ENCODE results near the gene MPPED1.
A peak's percentile ranks its signal among the peaks of the same experiment; 100 is the strongest.

MPPED1 gene

DNA sequence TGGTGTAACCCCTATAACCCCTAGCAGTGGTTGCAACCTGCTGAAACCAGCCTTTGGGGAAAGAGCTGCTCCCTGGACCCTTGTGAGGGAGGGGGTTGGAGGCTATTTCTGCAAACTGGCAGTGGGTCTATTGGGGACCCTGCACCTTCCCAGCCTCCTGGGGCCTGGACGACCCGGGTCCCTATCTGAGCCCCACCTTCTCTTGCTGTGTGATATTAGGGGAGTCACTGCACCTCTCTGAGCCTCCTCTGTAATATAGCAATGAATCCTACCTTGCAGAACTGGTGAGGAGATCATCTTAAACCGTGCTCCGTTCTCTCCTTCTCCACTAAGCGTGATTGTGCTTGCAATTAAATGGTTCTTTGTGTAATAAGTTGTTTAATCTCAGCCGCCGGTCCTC is 24.0 kb upstream of the MPPED1 start:
- H3K4me3 ChIP-seq (ENCODE audit: low read length): no peak overlapping the region
- no peak for TF ChIP-seq CTCF (conservative IDR thresholded peaks at IDR 0.05; ENCODE audit: low read depth, low read length)
- DNase-seq (ENCODE audit: low read depth): no peak

DNA sequence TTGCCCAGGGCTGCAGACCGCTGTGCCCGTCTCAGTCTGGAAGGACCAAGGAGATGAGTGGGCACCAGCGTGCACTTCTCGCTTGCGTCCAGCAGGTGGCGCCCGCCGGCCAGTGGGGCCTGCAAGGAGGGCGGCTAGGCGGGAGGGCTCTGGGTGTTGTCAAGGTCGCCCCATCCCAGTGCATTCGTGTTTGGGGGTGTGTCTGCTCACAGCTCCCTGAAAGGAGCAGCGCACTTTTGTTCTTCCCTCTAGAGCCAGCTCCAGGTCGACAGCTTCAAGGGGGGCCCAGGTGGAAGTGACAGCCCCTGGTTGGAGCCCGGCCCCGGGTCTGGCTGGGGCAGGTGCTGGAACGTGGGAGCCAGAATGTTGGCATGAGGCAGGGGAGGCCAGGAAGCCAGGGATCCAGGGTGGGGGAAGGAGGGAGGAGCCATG is 23.4 kb upstream of the MPPED1 start:
- TF ChIP-seq CTCF (conservative IDR thresholded peaks at IDR 0.05; ENCODE audit: low read depth, low read length): peak; percentile 95
- no peak overlapping the region for H3K4me3 ChIP-seq (ENCODE audit: low read length)
- no peak for DNase-seq (ENCODE audit: low read depth)

DNA sequence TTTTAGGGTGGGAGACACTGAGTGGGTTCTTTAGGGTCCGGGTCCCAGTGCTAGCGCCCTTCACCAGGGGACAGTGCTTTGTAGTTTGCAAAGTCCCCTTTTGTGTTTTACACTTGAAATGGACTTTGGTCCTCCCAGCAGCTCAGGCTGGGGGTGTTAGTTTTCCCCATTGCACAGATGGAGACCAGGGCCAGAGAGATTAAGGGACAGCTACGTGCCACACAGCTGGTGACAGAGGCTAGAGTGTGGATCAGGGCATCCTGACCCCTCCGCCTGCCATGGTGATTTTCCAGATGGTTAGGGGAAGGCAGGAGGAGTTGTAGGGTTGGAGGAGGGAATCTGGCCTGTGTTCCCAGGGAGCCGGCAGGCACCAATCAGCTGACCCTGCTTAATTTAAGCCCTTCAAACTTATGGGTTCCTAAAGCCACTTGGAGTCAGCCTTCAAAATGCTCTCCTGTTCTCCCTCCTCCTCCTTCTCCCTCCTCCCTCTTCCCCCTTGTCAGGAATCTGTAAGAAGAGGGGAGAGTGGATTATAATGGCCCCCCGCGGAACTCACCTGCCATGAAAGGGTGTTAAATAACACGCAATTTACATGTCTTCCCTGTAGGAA is 22.5 kb upstream of the MPPED1 start:
- no peak for TF ChIP-seq CTCF (conservative IDR thresholded peaks at IDR 0.05; ENCODE audit: low read depth, low read length)
- no peak for DNase-seq (ENCODE audit: low read depth)
- no peak overlapping the region for H3K4me3 ChIP-seq (ENCODE audit: low read length)

DNA sequence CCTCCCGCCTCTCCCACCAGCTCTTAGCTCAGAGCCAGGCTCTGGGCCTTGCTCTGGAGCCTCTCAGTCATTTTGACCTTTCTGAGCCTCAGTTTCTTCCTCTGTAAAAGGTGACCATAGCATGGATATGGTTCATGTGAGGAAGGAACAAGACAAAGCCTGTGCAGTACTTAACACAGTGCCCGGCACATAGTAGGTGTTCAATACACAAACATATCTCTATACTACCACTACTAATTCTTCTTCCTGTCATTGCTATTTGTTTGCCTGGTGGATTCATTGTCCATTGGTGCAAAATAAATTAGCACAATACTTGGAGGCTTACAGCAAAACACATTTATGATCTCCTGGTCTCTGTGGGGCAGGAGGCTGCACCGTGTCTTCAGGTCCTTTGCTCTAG is 21.6 kb upstream of the MPPED1 start:
- no peak for TF ChIP-seq CTCF (conservative IDR thresholded peaks at IDR 0.05; ENCODE audit: low read depth, low read length)
- no peak for DNase-seq (ENCODE audit: low read depth)

DNA sequence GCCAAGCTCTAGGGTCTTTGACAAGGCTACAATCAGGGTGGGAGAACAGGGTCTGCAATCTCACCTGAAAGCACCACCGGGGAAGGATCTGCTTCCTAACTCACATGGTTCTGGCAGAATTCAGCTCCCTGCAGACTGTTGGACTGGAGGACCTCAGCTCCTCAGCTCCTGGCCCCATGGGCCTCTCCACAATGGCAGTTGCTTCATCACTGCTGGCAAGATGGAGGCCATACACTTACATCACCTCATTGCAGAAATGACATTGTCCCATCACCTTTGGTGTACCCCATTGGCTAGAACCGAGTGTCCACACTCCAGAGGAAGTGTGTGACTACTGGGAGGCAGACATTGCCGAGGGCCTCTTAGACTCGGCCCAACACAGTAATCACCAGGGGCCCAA is 20.9 kb upstream of the MPPED1 start:
- H3K4me3 ChIP-seq (ENCODE audit: low read length): no peak overlapping the region
- no peak for DNase-seq (ENCODE audit: low read depth)
- no peak for TF ChIP-seq CTCF (conservative IDR thresholded peaks at IDR 0.05; ENCODE audit: low read depth, low read length)

More for the DNA sequence above, 21.6 kb upstream of the MPPED1 start:
- H3K4me3 ChIP-seq (ENCODE audit: low read length): no peak overlapping the region

- no peak for DNase-seq (ENCODE audit: low read depth)
- TF ChIP-seq CTCF (conservative IDR thresholded peaks at IDR 0.05; ENCODE audit: low read depth, low read length): no peak
- no peak overlapping the region for H3K4me3 ChIP-seq (ENCODE audit: low read length)
Observed at GRCh38 chr22:43391306-43391705, 20.5 kb upstream of the MPPED1 start.

DNA sequence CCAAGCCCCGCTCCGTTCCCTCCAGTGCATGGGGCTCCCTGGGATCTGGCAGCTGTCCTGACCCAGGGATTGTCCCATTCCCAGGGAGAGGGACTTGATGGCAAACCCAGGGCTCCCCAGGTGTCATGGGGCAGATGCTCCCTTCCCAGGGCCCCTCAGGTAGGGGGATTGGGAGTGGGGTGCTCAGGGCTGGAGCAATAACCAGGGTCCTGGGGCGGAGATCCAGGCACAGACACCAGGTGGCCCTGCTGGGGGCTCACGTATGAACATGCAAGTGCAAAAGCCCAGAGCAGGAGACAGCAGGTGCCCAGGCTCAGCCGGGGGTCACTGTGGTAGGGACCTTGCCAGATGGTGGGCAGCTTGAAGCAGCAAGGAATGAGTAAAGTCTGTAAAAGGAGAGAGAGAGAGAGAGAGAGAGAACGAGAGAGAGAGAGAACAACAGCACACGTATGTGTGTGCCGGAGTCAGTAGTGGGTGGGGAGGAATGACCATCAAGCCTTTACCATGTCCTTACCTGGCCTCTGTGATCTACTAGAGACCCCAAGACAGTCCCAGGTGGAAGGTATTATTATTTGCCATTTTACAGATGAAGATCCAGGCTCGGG is 19.3 kb upstream of the MPPED1 start:
- no peak for TF ChIP-seq CTCF (conservative IDR thresholded peaks at IDR 0.05; ENCODE audit: low read depth, low read length)
- no peak for DNase-seq (ENCODE audit: low read depth)
- no peak overlapping the region for H3K4me3 ChIP-seq (ENCODE audit: low read length)

All from retinal pigment epithelial cell (primary cell).